ENCODE results near the gene ORC3.
"Not testable (repeated sequence)": the region's sequence is repeated elsewhere in the genome, so short reads cannot be mapped to it uniquely, and the experiment has no call there.

ORC3 gene

GRCh38 chr6:87700397-87701343 is 110.7 kb downstream of the ORC3 start:
- peak; percentile 76 for DNase-seq

GRCh38 chr6:87701344-87701675 is 111.4 kb downstream of the ORC3 start:
- no peak for DNase-seq

- peak; percentile 99 for DNase-seq
Observed at GRCh38 chr6:87701676-87702588, 112.0 kb downstream of the ORC3 start, which contains the start of gene AKIRIN2. Gene AKIRIN2 (minus strand): TSS chr6:87702233. CDS start chr6:87701684, 549 bp downstream.

GRCh38 chr6:87702589-87702945 is 112.6 kb downstream of the ORC3 start:
- no peak for DNase-seq

GRCh38 chr6:87703039-87703438 is 113.1 kb downstream of the ORC3 start:
- not testable (repeated sequence) for DNase-seq

- DNase-seq = peak; percentile 73
Observed at GRCh38 chr6:87705070-87705691, 115.2 kb downstream of the ORC3 start.

- no peak for DNase-seq
Observed at GRCh38 chr6:87706187-87706966, 116.4 kb downstream of the ORC3 start.

GRCh38 chr6:87708581-87709427 is 118.9 kb downstream of the ORC3 start:
- not testable (repeated sequence) for DNase-seq

GRCh38 chr6:87710090-87710489 is 120.2 kb downstream of the ORC3 start:
- DNase-seq = no peak

GRCh38 chr6:87712713-87713112 is 122.8 kb downstream of the ORC3 start:
- DNase-seq = not testable (repeated sequence)

GRCh38 chr6:87714093-87714842 is 124.3 kb downstream of the ORC3 start:
- DNase-seq = no peak

All from activated effector memory CD4-positive, alpha-beta T cell treated with anti-CD3 and anti-CD28 coated beads, Interleukin-2, amount 50 U/mL, for 16 hours (primary cell).